SK-N-SH treated with all-trans-retinoic acid at 6 μM for 48 hours (cell line): ENCODE measurements around the gene DTNA.

ENCODE experiments used
- ATAC-seq: fragments of 200-7000 bp; cut with Tn5 transposase; 3 replicates; pipeline ENCODE4 v1.9.1; 2020; ENCODE audit warnings: mild to moderate bottlenecking, moderate library complexity
- ARNTL ChIP-seq: fragments of 450-650 bp; formaldehyde crosslinking; IDR thresholded peaks from 2 replicates; pipeline ENCODE4 v1.5.0; 2020; ENCODE audit warnings: low read depth, mild to moderate bottlenecking, moderate library complexity, borderline replicate concordance
- BACH2 ChIP-seq: fragments of 250-450 bp; sonication (Bioruptor Pico); IDR thresholded peaks from 2 replicates; pipeline ENCODE4 v1.9.0; 2021; ENCODE audit warnings: mild to moderate bottlenecking, borderline replicate concordance
- CREB5 ChIP-seq: fragments of 250-450 bp; sonication (Bioruptor Pico); IDR thresholded peaks from 2 replicates; pipeline ENCODE4 v1.5.1; 2020; ENCODE audit warnings: low read depth, mild to moderate bottlenecking, moderate library complexity
- CSDC2 ChIP-seq: fragments of 250-450 bp; sonication (Bioruptor Pico); IDR thresholded peaks from 2 replicates; pipeline ENCODE4 v1.5.0; 2020; ENCODE audit warnings: mild to moderate bottlenecking, moderate library complexity
- CSRNP3 ChIP-seq: fragments of 250-450 bp; sonication (Bioruptor Pico); IDR thresholded peaks from 2 replicates; pipeline ENCODE4 v1.5.1; 2021; ENCODE audit warnings: mild to moderate bottlenecking, moderate library complexity
- ESRRG ChIP-seq: fragments of 250-450 bp; sonication (Bioruptor Pico); IDR thresholded peaks from 2 replicates; pipeline ENCODE4 v1.6.1; 2021; ENCODE audit warnings: mild to moderate bottlenecking
- GLIS3 ChIP-seq: fragments of 250-450 bp; sonication (Bioruptor Pico); IDR thresholded peaks from 2 replicates; pipeline ENCODE4 v1.5.0; 2020; ENCODE audit warnings: mild to moderate bottlenecking, moderate library complexity
- OSR1 ChIP-seq: fragments of 250-450 bp; sonication (Bioruptor Pico); IDR thresholded peaks from 2 replicates; pipeline ENCODE4 v1.8.0; 2022; ENCODE audit warnings: moderate library complexity, mild to moderate bottlenecking, inconsistent platforms
- PATZ1 ChIP-seq: fragments of 250-450 bp; sonication (Bioruptor Pico); IDR thresholded peaks from 2 replicates; pipeline ENCODE4 v1.8.0; 2020; ENCODE audit warnings: mild to moderate bottlenecking, moderate library complexity, borderline replicate concordance
- POU6F1 ChIP-seq: fragments of 250-450 bp; sonication (Bioruptor Pico); IDR thresholded peaks from 2 replicates; pipeline ENCODE4 v1.8.0; 2021; ENCODE audit warnings: low read depth, mild to moderate bottlenecking, moderate library complexity, borderline replicate concordance
- PPARA ChIP-seq: fragments of 250-450 bp; sonication (Bioruptor Pico); IDR thresholded peaks from 2 replicates; pipeline ENCODE4 v1.5.0; 2020; ENCODE audit warnings: mild to moderate bottlenecking, borderline replicate concordance
- RARB ChIP-seq: fragments of 250-450 bp; sonication (Bioruptor Pico); IDR thresholded peaks from 2 replicates; pipeline ENCODE4 v1.8.0; 2021; ENCODE audit warnings: mild to moderate bottlenecking, moderate library complexity
- SNAI2 ChIP-seq: fragments of 250-450 bp; sonication (Bioruptor Pico); IDR thresholded peaks from 2 replicates; pipeline ENCODE4 v1.5.0; 2020; ENCODE audit warnings: mild to moderate bottlenecking, moderate library complexity
- TCF4 ChIP-seq: fragments of 250-450 bp; sonication (Bioruptor Pico); IDR thresholded peaks from 2 replicates; pipeline ENCODE4 v1.8.0; 2021; ENCODE audit warnings: mild to moderate bottlenecking, moderate library complexity, borderline replicate concordance
- TOX ChIP-seq: fragments of 250-450 bp; sonication (Bioruptor Pico); IDR thresholded peaks from 2 replicates; pipeline ENCODE4 v1.8.0; 2021; ENCODE audit warnings: mild to moderate bottlenecking, moderate library complexity, borderline replicate concordance
- TSHZ2 ChIP-seq: fragments of 250-450 bp; sonication (Bioruptor Pico); IDR thresholded peaks from 2 replicates; pipeline ENCODE4 v1.5.0; 2020; ENCODE audit warnings: mild to moderate bottlenecking, moderate library complexity
- ZC3H10 ChIP-seq: fragments of 250-450 bp; sonication (Bioruptor Pico); IDR thresholded peaks from 2 replicates; pipeline ENCODE4 v1.5.1; 2021; ENCODE audit warnings: mild to moderate bottlenecking, moderate library complexity
- ZFP3 ChIP-seq: fragments of 250-450 bp; sonication (Bioruptor Pico); IDR thresholded peaks from 2 replicates; pipeline ENCODE4 v1.5.0; 2020; ENCODE audit warnings: mild to moderate bottlenecking, moderate library complexity
- ZFP30 ChIP-seq: fragments of 450-650 bp; formaldehyde crosslinking; IDR thresholded peaks from 2 replicates; pipeline ENCODE4 v1.5.0; 2022; ENCODE audit warnings: mild to moderate bottlenecking, moderate library complexity
- ZNF565 ChIP-seq: fragments of 450-650 bp; formaldehyde crosslinking; conservative IDR thresholded peaks from 2 replicates; pipeline ENCODE4 v1.5.0; 2020; ENCODE audit warnings: low read depth, mild to moderate bottlenecking, moderate library complexity
- ZNF70 ChIP-seq: fragments of 450-650 bp; formaldehyde crosslinking; IDR thresholded peaks from 2 replicates; pipeline ENCODE4 v1.5.0; 2020; ENCODE audit warnings: mild to moderate bottlenecking, moderate library complexity
- ZNF8 ChIP-seq: fragments of 450-650 bp; formaldehyde crosslinking; IDR thresholded peaks from 2 replicates; pipeline ENCODE4 v1.5.0; 2020; ENCODE audit warnings: mild to moderate bottlenecking, moderate library complexity

The DTNA gene

GRCh38 chr18:34744569-34744968, 34.5 kb downstream of the DTNA start:
- ATAC-seq: no peak
- TF ChIP-seq ZFP3 (CRISPR knock-in tag) (no peak), GLIS3 (CRISPR knock-in tag) (no peak), PPARA (no peak), PATZ1 (no peak), POU6F1 (CRISPR knock-in tag) (no peak), CREB5 (CRISPR knock-in tag) (no peak), CSRNP3 (no peak), ZNF8 (no peak), TOX (CRISPR knock-in tag) (no peak), OSR1 (no peak), TCF4 (CRISPR knock-in tag) (no peak), BACH2 (CRISPR knock-in tag) (no peak), ZNF70 (no peak), ARNTL (no peak), ESRRG (CRISPR knock-in tag) (no peak), ZFP30 (CRISPR knock-in tag) (no peak), CSDC2 (CRISPR knock-in tag) (no peak), ZC3H10 (CRISPR knock-in tag) (no peak), TSHZ2 (no peak)

- TF ChIP-seq CREB5 (CRISPR knock-in tag) (no peak), CSRNP3 (no peak), RARB (CRISPR knock-in tag) (no peak), ZNF565 (CRISPR knock-in tag) (no peak), SNAI2 (CRISPR knock-in tag) (no peak), ESRRG (CRISPR knock-in tag) (no peak), POU6F1 (CRISPR knock-in tag) (no peak)
- ATAC-seq: no peak
Observed at GRCh38 chr18:34746614-34747013, 36.5 kb downstream of the DTNA start.
